ENCODE results near the gene TWF2. TPM values are rescaled to one million over a fixed set of nuclear protein-coding genes. Genes with fewer than 3 reads are reported as not detected.

The TWF2 gene
- total RNA-seq, 4 donors from 2014 or later = 39.3 to 60.2 (median 52.0) TPM

- peak; percentile 78 to 94 for DNase-seq (ENCODE audit: low spot score in 2 of 2)
- intact Hi-C loops (cut with DNase I; ENCODE audit: low total_unique reads) = no loop called here
- 89 to 95% methylated on average over 1 of the region's 1 CpG for WGBS, 2 donors
- TF ChIP-seq CTCF (IDR thresholded peaks at IDR 0.05) (no peak), POLR2A (IDR thresholded peaks at IDR 0.05) (no peak)
- no peak overlapping the region for H3K4me3 ChIP-seq (ENCODE audit: low read depth, poor library complexity, severe bottlenecking)
These were observed 1.3 kb upstream of the TWF2 start for GRCh38 chr3:52240059-52240885.

- peak overlapping the region; percentile 73 for H3K4me3 ChIP-seq (ENCODE audit: low read depth, poor library complexity, severe bottlenecking)
- no peak for TF ChIP-seq POLR2A (IDR thresholded peaks at IDR 0.05)
- TF ChIP-seq CTCF (IDR thresholded peaks at IDR 0.05) = peak in 1 of 3 donors; percentile 13
- intact Hi-C loops (cut with DNase I; ENCODE audit: low total_unique reads) = loop anchor here (10.0 kb wide), 1 partner anchor 47 kb away; the partner anchor contains the start of gene GLYCTK
- DNase-seq (ENCODE audit: low spot score in 2 of 2) = no peak
- WGBS, 2 donors = 4 to 5% methylated on average over 11 of the region's 11 CpGs
These were observed 681 bp downstream of the TWF2 start for GRCh38 chr3:52238193-52238760.

- no peak for TF ChIP-seq POLR2A (IDR thresholded peaks at IDR 0.05)
- no peak for TF ChIP-seq CTCF (IDR thresholded peaks at IDR 0.05)
- peak; percentile 79 to 95 for DNase-seq (ENCODE audit: low spot score in 2 of 2)
- H3K4me3 ChIP-seq (ENCODE audit: low read depth, poor library complexity, severe bottlenecking) = peak overlapping the region; percentile 73
- 0 to 7% methylated on average over 2 to 3 of the region's 8 CpGs for WGBS, 2 donors
- intact Hi-C loops (cut with DNase I; ENCODE audit: low total_unique reads) = loop anchor here (10.0 kb wide), 1 partner anchor 47 kb away; the partner anchor contains the start of gene GLYCTK
These were observed 1.2 kb downstream of the TWF2 start for GRCh38 chr3:52237657-52238172.

GRCh38 chr3:52237006-52237656 is 1.8 kb downstream of the TWF2 start:
- intact Hi-C loops (cut with DNase I; ENCODE audit: low total_unique reads) = loop anchor here (10.0 kb wide), 1 partner anchor 48 kb away; the partner anchor contains the start of gene GLYCTK
- no peak for DNase-seq (ENCODE audit: low spot score in 2 of 2)
- TF ChIP-seq POLR2A (IDR thresholded peaks at IDR 0.05) (no peak), CTCF (IDR thresholded peaks at IDR 0.05) (no peak)
- H3K4me3 ChIP-seq (ENCODE audit: low read depth, poor library complexity, severe bottlenecking) = no peak overlapping the region
- 72 to 81% methylated on average over 6 of the region's 6 CpGs for WGBS, 2 donors

- H3K4me3 ChIP-seq (ENCODE audit: low read depth, poor library complexity, severe bottlenecking) = no peak overlapping the region
- TF ChIP-seq POLR2A (IDR thresholded peaks at IDR 0.05) (no peak), CTCF (IDR thresholded peaks at IDR 0.05) (no peak)
- intact Hi-C loops (cut with DNase I; ENCODE audit: low total_unique reads) = loop anchor here (10.0 kb wide), 1 partner anchor 48 kb away; the partner anchor contains the start of gene GLYCTK
- no peak for DNase-seq (ENCODE audit: low spot score in 2 of 2)
- 76 to 77% methylated on average over 5 of the region's 5 CpGs for WGBS, 2 donors
These were observed 2.5 kb downstream of the TWF2 start for GRCh38 chr3:52236424-52236886.

All from lower leg skin (tissue), 4 donors.